WERI-Rb-1 (cell line): ENCODE results near the gene PCGF2.
"Not testable (repeated sequence)": the region's sequence is repeated elsewhere in the genome, so short reads cannot be mapped to it uniquely, and the experiment has no call there.

Experiments used
- DNase-seq: peaks from one replicate; pipeline ENCODE4 v3.0.0-alpha.2; 2020
- H3K27ac ChIP-seq: fragments of 250-450 bp; sonication (Bioruptor Pico); 2 replicates; pipeline ENCODE4 v1.5.1; 2020; ENCODE audit warnings: mild to moderate bottlenecking, moderate library complexity
- H3K27me3 ChIP-seq: fragments of 250-450 bp; sonication (Bioruptor Pico); 2 replicates; pipeline ENCODE4 v1.5.1; 2021; ENCODE audit warnings: mild to moderate bottlenecking, low read depth, moderate library complexity; ENCODE audit not compliant: insufficient read depth, severe bottlenecking
- H3K36me3 ChIP-seq: fragments of 250-450 bp; sonication (Bioruptor Pico); 2 replicates; pipeline ENCODE4 v1.5.1; 2020; ENCODE audit warnings: mild to moderate bottlenecking, moderate library complexity
- H3K4me3 ChIP-seq: 2 replicates; pipeline ENCODE4 v1.5.1; 2011; ENCODE audit warnings: low read depth, mild to moderate bottlenecking, control low read depth, low read length
- H3K9me3 ChIP-seq: fragments of 250-450 bp; sonication (Bioruptor Pico); 2 replicates; pipeline ENCODE4 v1.5.1; 2021; ENCODE audit warnings: mild to moderate bottlenecking, moderate library complexity; ENCODE audit not compliant: severe bottlenecking
- CTCF ChIP-seq: IDR thresholded peaks from 2 replicates; pipeline ENCODE4 v1.5.1; 2011; ENCODE audit warnings: low read depth, mild to moderate bottlenecking, control low read depth, inconsistent platforms, low read length

Gene PCGF2

GRCh38 chr17:38791162-38791561, 43.0 kb upstream of the PCGF2 start:
- Histone ChIP-seq H3K27me3 (no peaks in the 10 kb centered on the region), H3K36me3 (peaks cover 13% of the 10 kb centered on the region), H3K9me3 (no peaks in the 10 kb centered on the region), H3K4me3 (no peak overlapping the region), H3K27ac (no peak overlapping the region)
- no peak for TF ChIP-seq CTCF
- no peak for DNase-seq

- H3K9me3 ChIP-seq, H3K27me3 ChIP-seq, DNase-seq, H3K27ac ChIP-seq, H3K4me3 ChIP-seq: not testable (repeated sequence)
- H3K36me3 ChIP-seq = peaks cover 16% of the 10 kb centered on the region
These were observed 42.1 kb upstream of the PCGF2 start for GRCh38 chr17:38790148-38790707.

GRCh38 chr17:38789185-38789584, 41.0 kb upstream of the PCGF2 start:
- Histone ChIP-seq H3K9me3 (no peaks in the 10 kb centered on the region), H3K4me3 (no peak overlapping the region), H3K36me3 (peaks cover 25% of the 10 kb centered on the region), H3K27ac (no peak overlapping the region), H3K27me3 (no peaks in the 10 kb centered on the region)
- no peak for TF ChIP-seq CTCF
- peak; percentile 77 for DNase-seq

GRCh38 chr17:38787999-38788398, 39.9 kb upstream of the PCGF2 start:
- H3K27me3 ChIP-seq, H3K27ac ChIP-seq, H3K4me3 ChIP-seq, H3K9me3 ChIP-seq, DNase-seq: not testable (repeated sequence)
- H3K36me3 ChIP-seq = peaks cover 35% of the 10 kb centered on the region

- Histone ChIP-seq H3K9me3 (no peaks in the 10 kb centered on the region), H3K27me3 (no peaks in the 10 kb centered on the region), H3K27ac (no peak overlapping the region), H3K4me3 (no peak overlapping the region), H3K36me3 (peaks cover 47% of the 10 kb centered on the region)
- TF ChIP-seq CTCF = no peak
- DNase-seq = no peak
These were observed 38.2 kb upstream of the PCGF2 start for GRCh38 chr17:38786372-38786771.

GRCh38 chr17:38783227-38783626, 35.1 kb upstream of the PCGF2 start:
- no peak overlapping the region for H3K27ac ChIP-seq
- no peak for DNase-seq
- no peaks in the 10 kb centered on the region for H3K9me3 ChIP-seq
- no peaks in the 10 kb centered on the region for H3K27me3 ChIP-seq
- no peak for TF ChIP-seq CTCF
- H3K36me3 ChIP-seq = peaks cover 74% of the 10 kb centered on the region
- H3K4me3 ChIP-seq = no peak overlapping the region
